ENCODE data around the gene CDK17.

The CDK17 gene

GRCh38 chr12:96360550-96360949, 39.7 kb downstream of the CDK17 start:
- no peaks in the 10 kb centered on the region for H3K79me1 ChIP-seq (replicated peaks; ENCODE audit: low read length, poor library complexity, severe bottlenecking)
- no peak overlapping the region for H3K14ac ChIP-seq (ENCODE audit: low read length in 2 of 2)
- H3K9me3 ChIP-seq (ENCODE audit: control insufficient read depth, low read length) = no peaks in the 10 kb centered on the region
- no peak overlapping the region for H3K23ac ChIP-seq (ENCODE audit: low read length in 2 of 2)
- no peak overlapping the region for H2BK12ac ChIP-seq (ENCODE audit: low read length in 2 of 2)
- no peak overlapping the region for H2BK15ac ChIP-seq (ENCODE audit: low read depth, poor library complexity, severe bottlenecking)
- H3K4me1 ChIP-seq (ENCODE audit: control insufficient read depth, insufficient read depth, low read depth, low read length) = peaks cover 4% of the 10 kb centered on the region
- no peak overlapping the region for H3K4me2 ChIP-seq (ENCODE audit: low read length, poor library complexity, severe bottlenecking)
- H3K36me3 ChIP-seq (ENCODE audit: control insufficient read depth in 1 of 2, insufficient read depth in 2 of 2, low read depth in 1 of 2, low read length in 2 of 2) = peaks cover 0 to 6% of the 10 kb centered on the region in 2 experiments
- H3K4me3 ChIP-seq (ENCODE audit: insufficient read depth in 1 of 2, low read depth in 1 of 2, low read length in 2 of 2) = no peak overlapping the region
- H4K8ac ChIP-seq (ENCODE audit: low read length) = no peak overlapping the region
- no peak overlapping the region for H4K91ac ChIP-seq (ENCODE audit: low read length)
- 100% methylated on average over 1 of the region's 1 CpG for WGBS
- no peak overlapping the region for H2AFZ ChIP-seq (ENCODE audit: low read depth, low read length)
- H3K9ac ChIP-seq (ENCODE audit: low read length) = no peak overlapping the region
- H3K27me3 ChIP-seq (ENCODE audit: control insufficient read depth in 1 of 2, insufficient read depth in 1 of 2, low read length in 2 of 2) = no peaks in the 10 kb centered on the region
- no peak overlapping the region for H3K27ac ChIP-seq (ENCODE audit: low read length, poor library complexity, severe bottlenecking)
- no peak overlapping the region for H2AK5ac ChIP-seq (ENCODE audit: low read length, severe bottlenecking)
- H2BK120ac ChIP-seq (ENCODE audit: low read depth, low read length) = no peak overlapping the region
- H2BK5ac ChIP-seq (ENCODE audit: low read depth, low read length, poor library complexity, severe bottlenecking) = no peak overlapping the region
- H3K4ac ChIP-seq (ENCODE audit: low read depth in 1 of 2, low read length in 2 of 2) = no peak overlapping the region
- no peak overlapping the region for H3K18ac ChIP-seq (ENCODE audit: low read depth in 1 of 2, low read length in 2 of 2)
- no peak for DNase-seq

GRCh38 chr12:96359328-96359727, 40.9 kb downstream of the CDK17 start:
- Histone ChIP-seq H2BK5ac (ENCODE audit: low read depth, low read length, poor library complexity, severe bottlenecking) (no peak overlapping the region), H3K27me3 (ENCODE audit: control insufficient read depth in 1 of 2, insufficient read depth in 1 of 2, low read length in 2 of 2) (no peaks in the 10 kb centered on the region), H3K14ac (ENCODE audit: low read length in 2 of 2) (no peak overlapping the region), H3K4me2 (ENCODE audit: low read length, poor library complexity, severe bottlenecking) (no peak overlapping the region), H3K27ac (ENCODE audit: low read length, poor library complexity, severe bottlenecking) (no peak overlapping the region), H4K91ac (ENCODE audit: low read length) (no peak overlapping the region), H2BK12ac (ENCODE audit: low read length in 2 of 2) (no peak overlapping the region), H3K9me3 (ENCODE audit: control insufficient read depth, low read length) (no peaks in the 10 kb centered on the region), H3K9ac (ENCODE audit: low read length) (no peak overlapping the region), H2BK15ac (ENCODE audit: low read depth, poor library complexity, severe bottlenecking) (no peak overlapping the region), H4K8ac (ENCODE audit: low read length) (no peak overlapping the region), H2AFZ (ENCODE audit: low read depth, low read length) (no peak overlapping the region), H3K18ac (ENCODE audit: low read depth in 1 of 2, low read length in 2 of 2) (no peak overlapping the region), H3K4me1 (ENCODE audit: control insufficient read depth, insufficient read depth, low read depth, low read length) (peaks cover 10% of the 10 kb centered on the region), H3K23ac (ENCODE audit: low read length in 2 of 2) (no peak overlapping the region), H2BK120ac (ENCODE audit: low read depth, low read length) (no peak overlapping the region), H3K36me3 (ENCODE audit: control insufficient read depth in 1 of 2, insufficient read depth in 2 of 2, low read depth in 1 of 2, low read length in 2 of 2) (peaks cover 0 to 6% of the 10 kb centered on the region in 2 experiments), H3K4ac (ENCODE audit: low read depth in 1 of 2, low read length in 2 of 2) (no peak overlapping the region), H3K4me3 (ENCODE audit: insufficient read depth in 1 of 2, low read depth in 1 of 2, low read length in 2 of 2) (no peak overlapping the region), H2AK5ac (ENCODE audit: low read length, severe bottlenecking) (no peak overlapping the region), H3K79me1 (replicated peaks; ENCODE audit: low read length, poor library complexity, severe bottlenecking) (no peaks in the 10 kb centered on the region)
- no peak for DNase-seq

- H4K8ac ChIP-seq (ENCODE audit: low read length) = no peak overlapping the region
- no peak overlapping the region for H4K91ac ChIP-seq (ENCODE audit: low read length)
- H3K14ac ChIP-seq (ENCODE audit: low read length in 2 of 2) = no peak overlapping the region
- no peak overlapping the region for H3K23ac ChIP-seq (ENCODE audit: low read length in 2 of 2)
- no peak overlapping the region for H2BK5ac ChIP-seq (ENCODE audit: low read depth, low read length, poor library complexity, severe bottlenecking)
- H2AFZ ChIP-seq (ENCODE audit: low read depth, low read length) = no peak overlapping the region
- no peak for DNase-seq
- no peak overlapping the region for H2BK120ac ChIP-seq (ENCODE audit: low read depth, low read length)
- H3K18ac ChIP-seq (ENCODE audit: low read depth in 1 of 2, low read length in 2 of 2) = no peak overlapping the region
- no peaks in the 10 kb centered on the region for H3K27me3 ChIP-seq (ENCODE audit: control insufficient read depth in 1 of 2, insufficient read depth in 1 of 2, low read length in 2 of 2)
- no peaks in the 10 kb centered on the region for H3K9me3 ChIP-seq (ENCODE audit: control insufficient read depth, low read length)
- H3K79me1 ChIP-seq (replicated peaks; ENCODE audit: low read length, poor library complexity, severe bottlenecking) = no peaks in the 10 kb centered on the region
- no peak overlapping the region for H3K4ac ChIP-seq (ENCODE audit: low read depth in 1 of 2, low read length in 2 of 2)
- H3K27ac ChIP-seq (ENCODE audit: low read length, poor library complexity, severe bottlenecking) = no peak overlapping the region
- peaks cover 0 to 6% of the 10 kb centered on the region in 2 experiments for H3K36me3 ChIP-seq (ENCODE audit: control insufficient read depth in 1 of 2, insufficient read depth in 2 of 2, low read depth in 1 of 2, low read length in 2 of 2)
- no peak overlapping the region for H2BK15ac ChIP-seq (ENCODE audit: low read depth, poor library complexity, severe bottlenecking)
- H3K4me3 ChIP-seq (ENCODE audit: insufficient read depth in 1 of 2, low read depth in 1 of 2, low read length in 2 of 2) = no peak overlapping the region
- H3K4me2 ChIP-seq (ENCODE audit: low read length, poor library complexity, severe bottlenecking) = no peak overlapping the region
- no peak overlapping the region for H2BK12ac ChIP-seq (ENCODE audit: low read length in 2 of 2)
- peaks cover 10% of the 10 kb centered on the region for H3K4me1 ChIP-seq (ENCODE audit: control insufficient read depth, insufficient read depth, low read depth, low read length)
- H3K9ac ChIP-seq (ENCODE audit: low read length) = no peak overlapping the region
- no CpG with 5 or more reads among the region's 1 CpG for WGBS
- no peak overlapping the region for H2AK5ac ChIP-seq (ENCODE audit: low read length, severe bottlenecking)
Measured at GRCh38 chr12:96356831-96357230, 43.4 kb downstream of the CDK17 start.

- WGBS = 87% methylated on average over 7 of the region's 8 CpGs
- Histone ChIP-seq H3K9ac (ENCODE audit: low read length) (no peak overlapping the region), H2BK120ac (ENCODE audit: low read depth, low read length) (no peak overlapping the region), H3K4me1 (ENCODE audit: control insufficient read depth, insufficient read depth, low read depth, low read length) (peaks cover 10% of the 10 kb centered on the region), H2BK15ac (ENCODE audit: low read depth, poor library complexity, severe bottlenecking) (no peak overlapping the region), H3K36me3 (ENCODE audit: control insufficient read depth in 1 of 2, insufficient read depth in 2 of 2, low read depth in 1 of 2, low read length in 2 of 2) (no peaks in the 10 kb centered on the region), H3K4ac (ENCODE audit: low read depth in 1 of 2, low read length in 2 of 2) (no peak overlapping the region), H3K23ac (ENCODE audit: low read length in 2 of 2) (no peak overlapping the region), H3K79me1 (replicated peaks; ENCODE audit: low read length, poor library complexity, severe bottlenecking) (no peaks in the 10 kb centered on the region), H3K14ac (ENCODE audit: low read length in 2 of 2) (no peak overlapping the region), H3K4me3 (ENCODE audit: insufficient read depth in 1 of 2, low read depth in 1 of 2, low read length in 2 of 2) (no peak overlapping the region), H3K4me2 (ENCODE audit: low read length, poor library complexity, severe bottlenecking) (no peak overlapping the region), H2BK5ac (ENCODE audit: low read depth, low read length, poor library complexity, severe bottlenecking) (no peak overlapping the region), H2AK5ac (ENCODE audit: low read length, severe bottlenecking) (no peak overlapping the region), H3K9me3 (ENCODE audit: control insufficient read depth, low read length) (no peaks in the 10 kb centered on the region), H2BK12ac (ENCODE audit: low read length in 2 of 2) (no peak overlapping the region), H3K27me3 (ENCODE audit: control insufficient read depth in 1 of 2, insufficient read depth in 1 of 2, low read length in 2 of 2) (no peaks in the 10 kb centered on the region), H3K27ac (ENCODE audit: low read length, poor library complexity, severe bottlenecking) (no peak overlapping the region), H2AFZ (ENCODE audit: low read depth, low read length) (no peak overlapping the region), H4K91ac (ENCODE audit: low read length) (no peak overlapping the region), H3K18ac (ENCODE audit: low read depth in 1 of 2, low read length in 2 of 2) (no peak overlapping the region), H4K8ac (ENCODE audit: low read length) (no peak overlapping the region)
- DNase-seq = no peak
Measured at GRCh38 chr12:96354844-96355534, 45.2 kb downstream of the CDK17 start.
